Adipocyte (in vitro differentiated cells): ENCODE measurements around the gene TRDN.
"Not testable (repeated sequence)": the region's sequence is repeated elsewhere in the genome, so short reads cannot be mapped to it uniquely, and the experiment has no call there.

Experiments
- DNase-seq: peaks from one replicate; pipeline ENCODE4 v3.0.0-alpha.2; 2015; ENCODE audit warnings: low read depth
- H3K27me3 ChIP-seq: replicated peaks from 2 replicates; pipeline ENCODE4 v1.7.0; 2013; ENCODE audit warnings: mild to moderate bottlenecking, low read length, moderate library complexity; ENCODE audit not compliant: control insufficient read depth, insufficient read depth
- H3K36me3 ChIP-seq: 2 replicates; pipeline ENCODE4 v1.7.0; 2013; ENCODE audit warnings: low read length, mild to moderate bottlenecking, moderate library complexity; ENCODE audit not compliant: control insufficient read depth, insufficient read depth, severe bottlenecking
- H3K4me1 ChIP-seq: 2 replicates; pipeline ENCODE4 v1.7.0; 2013; ENCODE audit warnings: mild to moderate bottlenecking, low read length, moderate library complexity; ENCODE audit not compliant: control insufficient read depth, insufficient read depth
- H3K4me3 ChIP-seq: 2 replicates; pipeline ENCODE4 v1.7.0; 2013; ENCODE audit warnings: mild to moderate bottlenecking, low read length, moderate library complexity
- H3K9ac ChIP-seq: 2 replicates; pipeline ENCODE4 v1.7.0; 2013; ENCODE audit warnings: mild to moderate bottlenecking, low read length, moderate library complexity
- H3K9me3 ChIP-seq: 2 replicates; pipeline ENCODE4 v1.7.0; 2013; ENCODE audit warnings: mild to moderate bottlenecking, low read length, moderate library complexity; ENCODE audit not compliant: control insufficient read depth

TRDN gene

GRCh38 chr6:123263981-123264380 is 372.8 kb downstream of the TRDN start:
- no peak for DNase-seq
- no peaks in the 10 kb centered on the region for H3K27me3 ChIP-seq
- H3K4me1 ChIP-seq, result no peaks in the 10 kb centered on the region
- no peak overlapping the region for H3K9ac ChIP-seq
- H3K9me3 ChIP-seq, result no peaks in the 10 kb centered on the region
- no peaks in the 10 kb centered on the region for H3K36me3 ChIP-seq
- H3K4me3 ChIP-seq, result no peak overlapping the region

GRCh38 chr6:123240626-123241025 is 396.1 kb downstream of the TRDN start:
- Histone ChIP-seq H3K4me1 (no peaks in the 10 kb centered on the region), H3K27me3 (no peaks in the 10 kb centered on the region), H3K4me3 (no peak overlapping the region), H3K9me3 (no peaks in the 10 kb centered on the region), H3K9ac (no peak overlapping the region), H3K36me3 (no peaks in the 10 kb centered on the region)
- no peak for DNase-seq

GRCh38 chr6:123233336-123233735 is 403.4 kb downstream of the TRDN start:
- no peak overlapping the region for H3K9ac ChIP-seq
- no peaks in the 10 kb centered on the region for H3K9me3 ChIP-seq
- no peaks in the 10 kb centered on the region for H3K4me1 ChIP-seq
- DNase-seq, result no peak
- H3K27me3 ChIP-seq, result no peaks in the 10 kb centered on the region
- H3K4me3 ChIP-seq, result no peak overlapping the region
- no peaks in the 10 kb centered on the region for H3K36me3 ChIP-seq

- not testable (repeated sequence) for H3K27me3 ChIP-seq, DNase-seq, H3K4me1 ChIP-seq, H3K4me3 ChIP-seq, H3K9ac ChIP-seq, H3K9me3 ChIP-seq, H3K36me3 ChIP-seq
Observed at GRCh38 chr6:123227789-123228188, 409.0 kb downstream of the TRDN start.

GRCh38 chr6:123226398-123226797 is 410.4 kb downstream of the TRDN start:
- Histone ChIP-seq H3K4me3 (no peak overlapping the region), H3K27me3 (no peaks in the 10 kb centered on the region), H3K36me3 (no peaks in the 10 kb centered on the region), H3K4me1 (no peaks in the 10 kb centered on the region), H3K9ac (no peak overlapping the region), H3K9me3 (no peaks in the 10 kb centered on the region)
- DNase-seq, result no peak

- H3K36me3 ChIP-seq, result no peaks in the 10 kb centered on the region
- H3K4me3 ChIP-seq, result no peak overlapping the region
- no peak overlapping the region for H3K9ac ChIP-seq
- no peaks in the 10 kb centered on the region for H3K4me1 ChIP-seq
- no peaks in the 10 kb centered on the region for H3K9me3 ChIP-seq
- H3K27me3 ChIP-seq, result no peaks in the 10 kb centered on the region
- DNase-seq, result no peak
Observed at GRCh38 chr6:123224077-123224476, 412.7 kb downstream of the TRDN start.

- no peak overlapping the region for H3K9ac ChIP-seq
- H3K27me3 ChIP-seq, result no peaks in the 10 kb centered on the region
- no peak for DNase-seq
Observed at GRCh38 chr6:123223461-123223860, 413.3 kb downstream of the TRDN start.

GRCh38 chr6:123215211-123215610 is 421.5 kb downstream of the TRDN start:
- Histone ChIP-seq H3K9ac (no peak overlapping the region), H3K4me3 (no peak overlapping the region), H3K27me3 (no peaks in the 10 kb centered on the region), H3K4me1 (no peaks in the 10 kb centered on the region), H3K9me3 (no peaks in the 10 kb centered on the region), H3K36me3 (no peaks in the 10 kb centered on the region)
- no peak for DNase-seq

More at GRCh38 chr6:123223461-123223860, 413.3 kb downstream of the TRDN start:
- H3K4me3 ChIP-seq, result no peak overlapping the region
- no peaks in the 10 kb centered on the region for H3K36me3 ChIP-seq
- no peaks in the 10 kb centered on the region for H3K9me3 ChIP-seq
- no peaks in the 10 kb centered on the region for H3K4me1 ChIP-seq

- no peaks in the 10 kb centered on the region for H3K27me3 ChIP-seq
- no peak overlapping the region for H3K4me3 ChIP-seq
- H3K36me3 ChIP-seq, result no peaks in the 10 kb centered on the region
- H3K9me3 ChIP-seq, result no peaks in the 10 kb centered on the region
- H3K9ac ChIP-seq, result no peak overlapping the region
- H3K4me1 ChIP-seq, result no peaks in the 10 kb centered on the region
- DNase-seq, result no peak
Observed at GRCh38 chr6:123214433-123214832, 422.3 kb downstream of the TRDN start.

- Histone ChIP-seq H3K4me1 (no peaks in the 10 kb centered on the region), H3K9me3 (no peaks in the 10 kb centered on the region), H3K9ac (no peak overlapping the region), H3K27me3 (no peaks in the 10 kb centered on the region), H3K36me3 (no peaks in the 10 kb centered on the region), H3K4me3 (no peak overlapping the region)
- no peak for DNase-seq
Observed at GRCh38 chr6:123213921-123214320, 422.8 kb downstream of the TRDN start.

GRCh38 chr6:123211777-123212545 is 424.8 kb downstream of the TRDN start:
- DNase-seq, result no peak
- Histone ChIP-seq H3K9me3 (no peaks in the 10 kb centered on the region), H3K36me3 (no peaks in the 10 kb centered on the region), H3K4me3 (no peak overlapping the region), H3K27me3 (no peaks in the 10 kb centered on the region), H3K9ac (no peak overlapping the region), H3K4me1 (no peaks in the 10 kb centered on the region)

- Histone ChIP-seq H3K9me3 (no peaks in the 10 kb centered on the region), H3K9ac (no peak overlapping the region), H3K36me3 (no peaks in the 10 kb centered on the region), H3K4me3 (no peak overlapping the region), H3K4me1 (no peaks in the 10 kb centered on the region), H3K27me3 (no peaks in the 10 kb centered on the region)
- DNase-seq, result no peak
Observed at GRCh38 chr6:123210645-123211044, 426.1 kb downstream of the TRDN start.
